ENCODE results near the gene MARVELD1. TPM values are rescaled to one million over a fixed set of nuclear protein-coding genes. Genes with fewer than 3 reads are reported as not detected.

MARVELD1 gene
- total RNA-seq, 1 experiment from 2014 or later: 40.1 TPM

DNA sequence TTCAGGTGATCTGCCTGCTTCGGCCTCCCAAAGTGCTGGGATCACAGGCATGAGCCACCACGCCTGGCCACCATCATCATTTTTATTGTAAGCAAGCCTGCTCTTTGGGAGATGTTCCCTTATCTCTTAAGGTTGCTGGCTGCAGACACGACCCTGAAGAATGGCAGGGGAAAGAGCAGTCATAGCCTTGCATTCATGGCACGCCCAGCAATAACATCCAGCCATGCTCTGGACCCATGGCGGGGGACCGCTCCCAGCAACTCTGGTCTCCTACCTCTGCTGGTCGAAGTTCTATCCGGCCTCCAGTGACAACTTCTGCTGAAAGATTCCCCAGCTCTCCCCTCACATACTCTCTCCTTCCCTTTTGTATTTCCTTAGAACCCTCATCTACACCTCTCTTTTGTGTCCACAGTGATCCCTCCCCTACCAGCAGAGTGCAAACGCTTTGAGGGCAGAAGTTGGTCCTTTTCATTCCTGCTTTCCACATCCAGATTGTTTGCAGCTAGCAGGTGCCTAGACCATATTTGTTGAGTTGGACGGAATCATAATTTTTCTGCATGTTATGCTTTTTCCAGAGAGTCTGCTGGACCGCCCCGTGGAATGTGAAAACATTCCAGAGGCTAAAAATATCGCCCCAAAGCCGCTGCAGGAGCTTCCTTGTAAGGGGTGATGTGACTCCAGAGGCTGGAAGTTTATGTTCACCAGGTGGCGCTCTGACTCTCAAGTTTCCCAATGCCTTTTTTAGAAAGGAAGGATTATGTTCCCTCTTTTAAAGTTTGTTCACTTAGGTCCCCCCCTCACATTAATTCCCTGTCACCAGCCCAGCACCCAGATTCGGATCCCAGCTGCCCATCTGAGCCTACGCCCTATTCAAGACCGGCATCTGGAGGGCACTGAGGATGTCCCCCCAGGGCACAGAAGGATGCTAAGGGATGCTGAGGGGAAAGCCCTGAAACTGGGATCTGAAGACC, 4.3 kb upstream of the MARVELD1 start:
- Histone ChIP-seq H3K4me2 (0 out of 2 replicates have a peak overlapping the region, but pooled peaks have one; percentile 26), H3F3A (ENCODE audit: insufficient read depth, low read depth) (0 out of 2 replicates have a peak, but pooled peaks cover 5% of the 10 kb centered on the region), H4K20me1 (ENCODE audit: insufficient read depth) (no peaks in the 10 kb centered on the region), H3K79me2 (ENCODE audit: low read depth) (peaks cover 5% of the 10 kb centered on the region), H3K27me3 (ENCODE audit: insufficient read depth, low read depth) (no peaks in the 10 kb centered on the region), H2AFZ (no peak overlapping the region), H3K4me1 (replicated peaks; ENCODE audit: insufficient read depth) (peaks cover 9% of the 10 kb centered on the region; the same call in 1 of the 2 replicates), H3K4me3 (no peak overlapping the region), H3K27ac (no peak overlapping the region), H3K36me3 (ENCODE audit: low read depth) (no peaks in the 10 kb centered on the region), H3K9me3 (ENCODE audit: insufficient read depth, low read depth) (no peaks in the 10 kb centered on the region), H3K9me2 (ENCODE audit: insufficient read depth) (no peaks in the 10 kb centered on the region)
- peak; percentile 54 to 56 for DNase-seq
- BruUV-seq (replicated peaks): no TSS peak
- intact Hi-C loops (cut with micrococcal nuclease; ENCODE audit: unreplicated experiment): loop anchor here (1.0 kb wide), 1 partner anchor 22 kb away; no protein-coding TSS in a partner anchor
- POLR2A ChIA-PET (ENCODE audit: unreplicated experiment): no interaction called here
- CTCF ChIA-PET: interaction anchor here (0.7 to 1.4 kb wide), 5 partner anchors 8 to 26 kb away, joined by 3 to 12 read pairs (median 3); no protein-coding TSS in a partner anchor
- TF ChIP-seq EZH2 (IDR thresholded peaks at IDR 0.05; ENCODE audit: low read depth): no peak
- TF ChIP-seq, protein P1, sequence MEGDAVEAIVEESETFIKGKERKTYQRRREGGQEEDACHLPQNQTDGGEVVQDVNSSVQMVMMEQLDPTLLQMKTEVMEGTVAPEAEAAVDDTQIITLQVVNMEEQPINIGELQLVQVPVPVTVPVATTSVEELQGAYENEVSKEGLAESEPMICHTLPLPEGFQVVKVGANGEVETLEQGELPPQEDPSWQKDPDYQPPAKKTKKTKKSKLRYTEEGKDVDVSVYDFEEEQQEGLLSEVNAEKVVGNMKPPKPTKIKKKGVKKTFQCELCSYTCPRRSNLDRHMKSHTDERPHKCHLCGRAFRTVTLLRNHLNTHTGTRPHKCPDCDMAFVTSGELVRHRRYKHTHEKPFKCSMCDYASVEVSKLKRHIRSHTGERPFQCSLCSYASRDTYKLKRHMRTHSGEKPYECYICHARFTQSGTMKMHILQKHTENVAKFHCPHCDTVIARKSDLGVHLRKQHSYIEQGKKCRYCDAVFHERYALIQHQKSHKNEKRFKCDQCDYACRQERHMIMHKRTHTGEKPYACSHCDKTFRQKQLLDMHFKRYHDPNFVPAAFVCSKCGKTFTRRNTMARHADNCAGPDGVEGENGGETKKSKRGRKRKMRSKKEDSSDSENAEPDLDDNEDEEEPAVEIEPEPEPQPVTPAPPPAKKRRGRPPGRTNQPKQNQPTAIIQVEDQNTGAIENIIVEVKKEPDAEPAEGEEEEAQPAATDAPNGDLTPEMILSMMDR (conservative IDR thresholded peaks at IDR 0.05): peak; percentile 69

DNA sequence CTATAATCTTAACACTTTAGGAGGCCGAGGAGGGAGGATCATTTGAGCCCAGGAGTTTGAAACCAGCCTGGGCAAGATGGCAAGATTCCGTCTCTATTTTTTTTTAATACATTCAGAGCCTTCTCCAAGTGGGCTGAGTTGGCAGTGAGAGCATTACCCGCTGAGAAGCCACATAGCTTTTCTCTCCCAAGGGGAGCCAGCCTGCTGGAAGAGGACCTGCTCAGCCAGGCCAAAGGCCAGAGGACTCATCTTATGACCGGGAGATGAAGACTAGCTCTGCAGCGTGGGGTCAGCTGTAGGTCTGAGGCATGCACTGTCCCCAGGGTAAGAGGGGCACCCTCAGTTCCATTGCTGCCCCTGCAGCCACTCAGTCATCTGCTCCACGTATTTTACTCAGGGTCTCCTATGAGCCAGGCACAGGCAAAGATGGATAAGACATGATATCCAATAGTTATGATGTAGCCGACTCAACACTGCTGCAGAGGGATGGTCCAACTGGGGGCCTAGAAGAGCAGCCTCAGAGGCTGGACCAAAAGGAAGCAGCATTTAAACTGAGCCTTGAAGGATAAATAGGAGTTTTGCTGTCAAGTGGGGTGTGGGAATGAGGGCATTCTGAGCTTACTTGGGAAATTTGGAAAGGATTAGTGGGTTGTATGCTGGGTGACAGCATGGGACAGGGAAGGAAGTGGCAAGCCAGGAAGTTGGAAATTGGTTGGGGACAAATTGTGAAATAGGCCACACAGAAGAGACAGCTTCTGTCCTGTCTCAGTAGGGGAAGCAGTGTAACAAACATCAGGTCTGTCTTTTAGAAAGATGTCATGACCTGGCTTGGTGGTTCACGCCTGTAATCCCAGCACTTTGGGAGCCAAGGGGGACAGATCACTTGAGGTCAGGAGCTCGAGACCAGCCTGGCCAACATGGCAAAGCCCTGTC, 1.6 kb upstream of the MARVELD1 start:
- BruUV-seq (replicated peaks): no TSS peak
- Histone ChIP-seq H3K4me2 (no peak overlapping the region), H4K20me1 (ENCODE audit: insufficient read depth) (no peaks in the 10 kb centered on the region), H3K4me3 (no peak overlapping the region), H3K9me3 (ENCODE audit: insufficient read depth, low read depth) (no peaks in the 10 kb centered on the region), H3K79me2 (ENCODE audit: low read depth) (peaks cover 31% of the 10 kb centered on the region), H3K27ac (no peak overlapping the region), H3K36me3 (ENCODE audit: low read depth) (no peaks in the 10 kb centered on the region), H3K4me1 (replicated peaks; ENCODE audit: insufficient read depth) (peaks cover 28% of the 10 kb centered on the region), H3K27me3 (ENCODE audit: insufficient read depth, low read depth) (no peaks in the 10 kb centered on the region), H3K9me2 (ENCODE audit: insufficient read depth) (no peaks in the 10 kb centered on the region), H3F3A (ENCODE audit: insufficient read depth, low read depth) (0 out of 2 replicates have a peak, but pooled peaks cover 5% of the 10 kb centered on the region), H2AFZ (no peak overlapping the region)
- no peak for DNase-seq
- ChIA-PET POLR2A (ENCODE audit: unreplicated experiment) (interaction anchor here (0.6 kb wide), 1 partner anchor 9 kb away, joined by 3 read pairs; no protein-coding TSS in a partner anchor), CTCF (interaction anchor here (0.6 to 1.4 kb wide), 3 partner anchors 11 to 29 kb away, joined by 3 to 4 read pairs (median 3); no protein-coding TSS in a partner anchor)
- intact Hi-C loops (cut with micrococcal nuclease; ENCODE audit: unreplicated experiment): loop anchor here (10.0 kb wide), 1 partner anchor 307 kb away; the partner anchor contains the start of gene RRP12
- TF ChIP-seq EZH2 (IDR thresholded peaks at IDR 0.05; ENCODE audit: low read depth): no peak
- TF ChIP-seq, protein P1 (conservative IDR thresholded peaks at IDR 0.05): no peak

All from PC-9 (cell line).